SKM-1 treated with dmso at 0.1 percent for 144 hours (cell line): Measurements from ENCODE around the gene VRK1.
"Not testable (repeated sequence)": the region's sequence is repeated elsewhere in the genome, so short reads cannot be mapped to it uniquely, and the experiment has no call there.

Experiments used
- DNase-seq: peaks from one replicate; lab custom pipeline; 2025; ENCODE audit not compliant: unreplicated experiment; lab: John Stamatoyannopoulos, UW

The VRK1 gene, protein sequence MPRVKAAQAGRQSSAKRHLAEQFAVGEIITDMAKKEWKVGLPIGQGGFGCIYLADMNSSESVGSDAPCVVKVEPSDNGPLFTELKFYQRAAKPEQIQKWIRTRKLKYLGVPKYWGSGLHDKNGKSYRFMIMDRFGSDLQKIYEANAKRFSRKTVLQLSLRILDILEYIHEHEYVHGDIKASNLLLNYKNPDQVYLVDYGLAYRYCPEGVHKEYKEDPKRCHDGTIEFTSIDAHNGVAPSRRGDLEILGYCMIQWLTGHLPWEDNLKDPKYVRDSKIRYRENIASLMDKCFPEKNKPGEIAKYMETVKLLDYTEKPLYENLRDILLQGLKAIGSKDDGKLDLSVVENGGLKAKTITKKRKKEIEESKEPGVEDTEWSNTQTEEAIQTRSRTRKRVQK

GRCh38 chr14:96796851-96797581 is at the start of gene VRK1:
Gene VRK1, plus strand, starts transcription at chr14:96797382. Its CDS starts 36,090 bp downstream, at chr14:96833472.
- peak; percentile 76 for DNase-seq

DNA sequence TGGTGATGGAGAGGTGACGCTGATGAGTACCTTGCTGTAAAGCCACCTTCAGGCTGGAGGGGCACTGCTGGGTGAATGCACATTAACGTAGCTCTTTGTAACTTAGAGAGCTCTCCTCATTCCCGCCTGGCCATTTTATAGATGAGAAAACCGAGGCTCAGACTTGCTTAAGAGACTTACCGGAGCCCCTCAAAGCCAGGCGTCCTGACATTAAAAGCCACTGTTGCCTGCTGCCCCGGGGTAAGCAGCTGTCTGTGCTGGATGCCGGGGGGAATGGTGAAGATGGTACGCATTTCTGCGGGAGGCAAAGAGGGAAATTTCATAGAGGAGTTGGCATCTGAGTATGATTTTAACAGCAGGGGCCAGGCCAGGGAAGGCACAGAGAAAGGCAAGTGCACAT is 49.6 kb upstream of the VRK1 start:
- DNase-seq, result no peak

DNA sequence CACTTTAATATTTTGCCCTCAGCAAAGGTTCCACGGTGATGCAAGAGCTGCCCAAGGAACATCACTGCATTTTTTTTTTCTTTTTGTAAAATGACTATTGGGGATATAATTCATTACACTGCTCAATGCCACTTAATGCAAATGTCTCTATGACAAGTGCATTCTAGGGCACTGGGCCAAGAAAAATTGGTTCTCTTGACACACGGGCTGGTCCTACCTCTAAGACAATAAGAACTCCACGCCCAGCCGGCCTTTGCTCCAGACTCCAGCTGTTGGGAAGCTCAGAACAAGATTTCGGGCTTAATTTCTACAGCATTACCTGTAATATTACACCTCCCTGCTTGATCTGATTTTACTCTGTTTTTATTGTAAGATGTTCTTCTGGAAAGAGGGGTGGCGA is 48.8 kb upstream of the VRK1 start:
- no peak for DNase-seq

DNA sequence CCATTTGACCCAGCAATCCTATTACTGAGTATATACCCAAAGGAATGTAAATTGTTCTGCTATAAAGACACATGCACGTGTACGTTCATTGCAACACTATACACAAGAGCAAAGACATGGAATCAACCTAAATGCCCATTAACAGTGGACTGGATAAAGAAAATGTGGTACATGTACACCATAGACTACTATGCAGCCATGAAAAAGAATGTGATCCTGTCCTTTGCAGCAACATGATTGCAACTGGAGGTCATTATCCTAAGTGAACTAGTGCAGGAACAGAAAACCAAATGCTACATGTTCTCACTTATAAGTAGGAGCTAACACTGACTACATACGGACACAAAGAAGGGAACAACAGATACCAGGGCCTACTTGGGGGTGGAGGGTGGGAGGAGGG is 45.7 kb upstream of the VRK1 start:
- DNase-seq, result no peak

- no peak for DNase-seq
Observed at GRCh38 chr14:96752125-96752524, 45.1 kb upstream of the VRK1 start.

- no peak for DNase-seq
Observed at GRCh38 chr14:96752594-96752993, 44.6 kb upstream of the VRK1 start.

DNA sequence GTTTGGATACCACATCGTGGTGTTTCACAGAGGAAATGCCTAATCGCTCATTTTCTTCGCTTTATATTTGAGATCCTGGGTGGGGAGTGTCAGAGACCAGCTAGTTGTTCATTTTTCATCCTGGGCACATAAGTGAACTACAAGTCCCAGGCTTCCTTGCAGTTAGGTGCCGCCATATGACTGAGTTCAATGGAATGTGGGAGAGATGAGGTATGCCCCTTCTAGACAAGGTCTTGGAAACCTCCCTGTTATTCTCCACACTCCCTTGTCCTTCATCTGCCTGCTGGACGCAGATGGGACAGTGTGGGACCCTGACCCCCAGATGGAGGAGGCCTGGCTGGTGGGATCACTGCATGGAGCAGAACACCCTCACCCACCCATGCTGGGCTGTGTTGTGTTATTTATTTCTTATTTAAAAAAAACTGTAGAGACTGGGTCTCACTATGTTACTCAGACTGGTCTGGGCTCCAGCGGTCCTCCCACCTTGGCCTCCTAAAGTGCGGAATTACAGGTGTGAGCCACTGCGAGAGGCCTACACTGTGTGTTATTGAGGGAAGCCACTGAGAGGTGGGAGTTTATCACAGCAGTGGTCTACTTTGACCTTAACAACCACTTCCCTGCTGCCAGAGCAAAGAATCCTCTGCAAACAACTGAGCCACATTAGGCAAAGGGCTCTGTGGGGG is 42.9 kb upstream of the VRK1 start:
- no peak for DNase-seq

GRCh38 chr14:96754845-96755184 is 42.4 kb upstream of the VRK1 start:
- no peak for DNase-seq

- DNase-seq, result no peak
Observed at GRCh38 chr14:96756745-96757144, 40.4 kb upstream of the VRK1 start.

- no peak for DNase-seq
Observed at GRCh38 chr14:96757456-96757855, 39.7 kb upstream of the VRK1 start.

DNA sequence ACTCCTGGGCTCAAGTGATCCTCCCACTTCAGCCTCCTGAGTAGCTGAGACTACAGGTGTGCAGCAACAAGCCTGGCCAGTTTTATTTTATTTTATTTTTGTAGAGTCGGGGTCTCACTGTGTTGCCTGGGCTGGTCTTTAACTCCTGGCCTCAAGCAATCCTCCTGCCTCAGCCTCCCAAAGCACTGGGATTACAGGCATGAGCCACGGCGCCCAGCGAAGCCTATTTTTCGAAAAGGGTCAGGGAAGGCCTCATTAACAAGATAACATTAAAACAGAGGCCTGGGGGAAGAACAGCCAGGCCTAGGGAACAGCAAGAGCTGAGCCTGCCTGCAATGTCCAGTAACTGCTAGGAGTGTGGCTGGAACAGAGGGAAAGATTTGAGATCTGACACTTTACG is 36.1 kb upstream of the VRK1 start:
- no peak for DNase-seq

DNA sequence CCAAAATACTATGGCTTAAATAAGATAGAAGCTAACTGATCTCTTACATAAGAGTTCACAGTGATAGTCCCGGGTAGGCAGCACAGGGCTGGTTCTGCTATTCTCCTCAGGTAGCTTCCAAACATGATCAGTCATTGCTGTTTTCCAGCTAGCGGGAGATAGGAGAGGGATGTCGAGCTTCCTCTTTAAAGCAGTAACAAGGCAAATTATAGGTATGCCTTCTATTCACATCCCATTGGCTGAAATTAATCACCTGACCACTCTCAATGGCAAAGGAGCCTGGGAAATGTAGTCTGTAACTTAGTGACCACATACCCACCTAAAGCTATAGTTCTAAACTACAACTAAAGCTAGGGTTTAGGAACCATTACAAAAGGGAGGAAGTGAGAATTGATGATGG is 34.5 kb upstream of the VRK1 start:
- peak; percentile 46 for DNase-seq

DNA sequence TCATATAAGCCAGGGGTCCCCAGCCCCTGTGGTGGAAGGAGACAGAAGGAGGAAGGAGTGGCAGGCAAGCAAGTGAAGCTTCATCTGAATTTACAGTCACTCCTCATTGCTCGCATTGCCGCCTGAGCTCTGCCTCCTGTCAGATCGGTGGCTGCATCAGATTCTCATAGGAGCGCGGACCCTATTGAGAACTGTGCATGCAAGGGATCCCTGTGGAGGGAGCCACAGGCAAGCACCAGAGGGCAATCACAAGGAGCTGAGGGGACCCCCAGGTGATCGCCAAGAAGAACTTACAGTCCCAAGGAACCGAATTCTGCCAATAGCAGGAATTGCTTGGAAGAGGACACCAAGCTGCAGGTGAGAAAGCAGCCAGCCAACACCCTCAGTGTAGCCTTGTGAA is 33.2 kb upstream of the VRK1 start:
- DNase-seq, result no peak

DNA sequence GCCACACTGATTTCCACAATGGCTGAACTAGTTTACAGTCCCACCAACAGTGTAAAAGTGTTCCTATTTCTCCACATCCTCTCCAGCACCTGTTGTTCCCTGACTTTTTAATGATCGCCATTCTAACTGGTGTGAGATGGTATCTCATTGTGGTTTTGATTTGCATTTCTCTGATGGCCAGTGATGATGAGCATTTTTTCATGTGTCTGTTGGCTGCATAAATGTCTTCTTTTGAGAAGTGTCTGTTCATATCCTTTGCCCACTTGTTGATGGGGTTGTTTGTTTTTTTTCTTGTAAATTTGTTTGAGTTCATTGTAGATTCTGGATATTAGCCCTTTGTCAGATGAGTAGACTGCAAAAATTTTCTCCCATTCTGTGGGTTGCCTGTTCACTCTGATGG is 32.0 kb upstream of the VRK1 start:
- DNase-seq, result not testable (repeated sequence)

- no peak for DNase-seq
Observed at GRCh38 chr14:96772929-96773328, 24.3 kb upstream of the VRK1 start.

GRCh38 chr14:96776791-96777190 is 20.4 kb upstream of the VRK1 start:
- no peak for DNase-seq

DNA sequence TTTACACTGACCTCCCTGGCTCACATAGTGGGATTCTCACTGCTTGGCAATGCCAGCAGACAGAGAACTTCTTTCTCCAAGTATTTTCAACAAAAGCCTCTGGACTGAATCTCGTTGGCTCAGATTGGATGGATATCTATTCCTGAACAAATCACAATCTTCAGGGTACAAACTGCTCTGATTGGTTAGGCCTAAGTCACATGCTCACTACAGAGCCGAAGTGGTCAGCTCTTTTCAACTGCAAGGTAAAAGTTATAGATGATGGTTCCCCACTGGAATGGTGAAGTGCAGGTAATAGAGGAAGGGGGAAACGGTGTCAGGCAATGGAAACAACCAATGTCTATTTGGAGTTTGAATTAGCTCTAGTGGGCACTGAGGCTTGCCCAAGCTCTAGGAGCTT is 16.7 kb upstream of the VRK1 start:
- no peak for DNase-seq

DNA sequence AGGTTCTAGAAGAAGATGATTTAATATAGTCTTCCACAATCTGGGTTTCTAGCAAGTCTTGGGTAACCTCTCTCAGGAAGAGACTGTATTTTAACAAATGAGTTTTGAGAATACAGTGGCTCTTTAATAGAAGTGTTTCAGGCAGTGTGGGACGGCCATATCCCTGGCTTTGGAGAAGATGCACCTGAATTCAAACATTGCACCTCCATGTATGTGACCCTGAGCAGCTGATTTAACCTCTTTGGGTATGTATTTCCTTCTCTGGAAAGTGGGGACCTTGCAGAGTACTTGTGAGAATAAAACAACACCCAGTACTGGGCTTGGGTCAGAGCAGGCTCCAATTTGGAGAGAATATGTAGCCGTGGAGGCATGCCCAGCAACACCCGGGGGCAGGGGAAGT is 15.8 kb upstream of the VRK1 start:
- DNase-seq, result no peak

- no peak for DNase-seq
Observed at GRCh38 chr14:96782436-96782835, 14.7 kb upstream of the VRK1 start.

GRCh38 chr14:96783043-96783914 is 13.9 kb upstream of the VRK1 start:
- DNase-seq, result no peak

GRCh38 chr14:96783915-96784224 is 13.3 kb upstream of the VRK1 start:
- peak; percentile 51 for DNase-seq
